PC-3 (cell line): ENCODE results near the gene NTM.

Experiments
- CTCF ChIP-seq: fragments of 300-600 bp; sonication (generic); conservative IDR thresholded peaks from 2 replicates; pipeline ENCODE4 v1.5.1; 2017; ENCODE audit warnings: antibody characterized with exemption, low read depth, mild to moderate bottlenecking, low read length
- EZH2 ChIP-seq: fragments of 300-600 bp; sonication (generic); IDR thresholded peaks from one replicate; pipeline ENCODE4 v1.6.1; 2017; ENCODE audit warnings: antibody characterized with exemption, mild to moderate bottlenecking, low read length; ENCODE audit not compliant: unreplicated experiment
- EZH2phosphoT487 ChIP-seq: fragments of 300-600 bp; sonication (generic); IDR thresholded peaks from 2 replicates; pipeline ENCODE4 v1.6.1; 2018; ENCODE audit warnings: mild to moderate bottlenecking, antibody characterized with exemption, low read length, borderline replicate concordance

- TF ChIP-seq CTCF (no peak), EZH2 (no peak), EZH2phosphoT487 (no peak)
Measured at GRCh38 chr11:132314911-132315455, 944.6 kb downstream of the NTM start.
